Hepatocyte (in vitro differentiated cells): ENCODE data around the gene PROM2.

Experiments used
- CTCF ChIP-seq: fragments of 200-600 bp; sonication (generic); IDR thresholded peaks from 2 replicates; pipeline ENCODE4 v1.5.1; 2016; ENCODE audit warnings: antibody characterized with exemption, mild to moderate bottlenecking; ENCODE audit not compliant: poor library complexity
- EZH2phosphoT487 ChIP-seq: fragments of 200-600 bp; sonication (generic); IDR thresholded peaks from one replicate; pipeline ENCODE4 v1.6.1; 2018; ENCODE audit warnings: antibody characterized with exemption, mild to moderate bottlenecking, low read depth, moderate library complexity; ENCODE audit not compliant: unreplicated experiment, severe bottlenecking

DNA sequence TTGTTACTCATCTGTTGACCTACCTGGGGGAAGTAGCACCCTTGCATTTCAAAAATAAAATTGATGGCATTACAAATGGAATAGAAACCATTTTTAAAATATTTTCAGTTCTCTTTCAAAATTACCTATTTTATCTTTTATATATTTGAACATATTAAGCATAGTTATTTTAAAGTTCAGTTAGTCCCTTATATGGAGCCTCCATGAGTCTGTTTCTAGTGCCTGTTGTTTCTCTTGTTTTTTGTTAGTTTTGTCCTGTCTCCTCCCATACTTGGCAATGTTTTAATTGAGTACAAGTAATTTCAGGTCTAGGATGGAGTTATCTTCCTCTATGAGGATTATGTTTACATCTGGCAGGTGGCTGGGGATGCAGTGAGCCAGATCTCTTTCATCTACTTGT lies 17.0 kb downstream of the PROM2 start:
- no peak for TF ChIP-seq CTCF
- TF ChIP-seq EZH2phosphoT487 = no peak
